HG03095 (cell line): ENCODE results near the gene BCAP29.

ENCODE experiments used
- ATAC-seq: cut with Tn5 transposase; IDR thresholded peaks from one replicate; pipeline ENCODE4 v1.9.1; 2021; ENCODE audit warnings: moderate library complexity; ENCODE audit not compliant: unreplicated experiment

The BCAP29 gene

DNA sequence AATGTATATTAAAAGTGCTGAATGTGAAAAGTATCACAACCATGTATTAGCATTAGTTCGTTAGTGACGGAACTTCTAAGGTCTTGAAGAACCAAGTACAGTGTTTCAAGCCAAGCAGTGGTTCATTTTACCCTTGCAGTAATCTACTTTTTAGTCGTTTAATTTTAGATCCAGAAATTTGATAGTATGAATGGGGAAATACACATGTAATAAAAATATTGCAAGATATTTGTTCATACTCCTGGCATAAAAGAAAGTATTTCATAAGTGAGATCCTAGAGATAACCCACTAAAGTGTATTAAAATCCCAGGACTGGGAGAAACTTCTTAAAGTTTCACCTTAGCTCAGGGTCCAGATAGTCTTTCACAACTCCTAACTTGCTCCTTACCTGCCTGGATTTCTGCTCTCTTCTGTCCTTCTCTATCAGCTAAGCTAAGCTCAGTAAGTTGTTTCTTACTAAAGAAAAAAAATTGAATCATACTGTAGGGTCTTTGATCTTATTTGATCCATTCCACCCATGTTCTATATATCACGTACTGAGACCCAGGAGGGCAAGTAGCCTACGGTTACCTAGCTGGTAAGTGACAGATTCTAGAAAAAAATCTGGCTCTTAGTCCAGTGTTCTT is 1.5 kb downstream of the BCAP29 start:
- ATAC-seq, result no peak

DNA sequence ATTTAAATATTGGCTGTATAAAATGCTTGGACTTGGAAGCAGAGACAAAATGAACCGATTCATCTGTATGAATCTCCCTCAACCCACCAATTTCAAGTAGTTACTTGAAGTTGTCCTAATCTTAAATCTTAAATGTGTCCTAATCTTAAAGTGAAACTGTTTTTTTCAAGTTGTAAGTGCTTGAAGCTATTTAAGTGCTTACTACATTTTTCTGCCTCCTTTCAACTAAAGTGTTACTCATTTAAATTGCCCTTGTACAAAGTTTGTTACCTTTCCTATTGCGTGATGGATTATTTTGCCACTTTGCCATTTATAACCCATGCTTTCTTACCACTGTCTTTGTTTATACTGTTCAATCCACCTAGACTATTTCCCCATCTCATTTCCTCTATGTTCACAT is 2.8 kb downstream of the BCAP29 start:
- no peak for ATAC-seq

DNA sequence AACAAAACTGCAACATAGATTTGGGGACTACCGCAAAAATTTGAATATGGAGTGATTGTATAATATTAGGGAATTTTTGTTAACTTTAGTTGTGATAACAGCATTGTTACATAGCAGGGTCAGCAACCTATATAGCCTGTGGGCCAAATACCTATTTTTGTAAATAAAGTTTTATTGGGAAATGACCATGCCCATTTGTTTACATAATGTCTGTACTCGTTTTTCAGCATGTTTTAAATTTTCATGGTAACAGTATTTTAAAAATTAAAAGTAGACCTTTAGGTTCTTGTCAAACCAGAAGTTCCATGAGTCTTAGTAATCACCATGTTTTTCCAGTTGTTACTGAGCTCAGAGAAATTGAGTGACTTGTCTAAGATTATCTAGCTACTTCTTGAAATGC is 4.7 kb downstream of the BCAP29 start:
- ATAC-seq, result no peak

DNA sequence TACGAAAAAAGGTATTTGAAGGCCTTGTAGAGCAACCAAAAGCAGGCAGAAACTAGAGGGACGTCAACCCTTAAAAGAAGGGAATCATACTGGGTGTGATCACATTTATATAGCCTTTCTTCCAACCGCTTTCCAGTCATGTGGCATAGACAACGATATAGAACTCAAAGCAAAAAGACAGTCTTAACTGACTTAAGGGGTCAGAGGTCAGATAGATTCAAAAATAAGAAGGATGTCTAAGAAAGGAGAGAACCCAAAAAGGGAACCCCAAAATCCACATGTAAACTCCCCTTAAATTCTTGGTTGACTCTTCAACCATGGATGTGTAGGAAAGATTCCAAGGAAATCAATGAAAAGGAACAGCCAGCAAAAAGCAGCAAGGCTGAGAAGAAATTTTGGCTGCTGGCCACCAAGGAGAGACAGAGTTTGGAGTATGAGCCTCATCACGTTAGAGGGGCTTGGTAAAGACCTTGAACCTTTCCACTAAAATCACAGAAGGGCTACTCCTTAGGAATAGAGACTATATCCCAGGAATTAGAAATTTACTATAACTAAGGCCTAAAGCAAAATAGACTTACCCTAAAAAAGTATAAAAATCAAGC is 8.6 kb downstream of the BCAP29 start:
- no peak for ATAC-seq

DNA sequence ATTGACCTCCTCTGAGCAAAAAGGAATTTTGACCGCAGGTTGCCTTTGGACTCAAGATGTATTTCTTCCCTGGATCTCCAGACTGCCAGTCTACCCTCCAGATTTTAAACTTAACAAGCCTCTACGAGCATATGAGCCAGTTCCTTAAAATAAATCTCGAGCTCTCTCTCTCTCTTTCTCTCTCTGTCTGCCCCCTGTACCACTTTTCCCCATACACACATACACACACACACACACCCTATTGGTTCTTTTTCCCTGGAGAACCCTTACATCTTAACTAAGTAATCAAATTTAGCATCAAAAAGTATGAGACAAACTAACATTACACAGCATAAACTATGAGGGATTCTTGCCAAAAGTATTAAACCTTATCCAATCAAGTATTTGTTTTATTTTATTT is 11.4 kb downstream of the BCAP29 start:
- no peak for ATAC-seq

DNA sequence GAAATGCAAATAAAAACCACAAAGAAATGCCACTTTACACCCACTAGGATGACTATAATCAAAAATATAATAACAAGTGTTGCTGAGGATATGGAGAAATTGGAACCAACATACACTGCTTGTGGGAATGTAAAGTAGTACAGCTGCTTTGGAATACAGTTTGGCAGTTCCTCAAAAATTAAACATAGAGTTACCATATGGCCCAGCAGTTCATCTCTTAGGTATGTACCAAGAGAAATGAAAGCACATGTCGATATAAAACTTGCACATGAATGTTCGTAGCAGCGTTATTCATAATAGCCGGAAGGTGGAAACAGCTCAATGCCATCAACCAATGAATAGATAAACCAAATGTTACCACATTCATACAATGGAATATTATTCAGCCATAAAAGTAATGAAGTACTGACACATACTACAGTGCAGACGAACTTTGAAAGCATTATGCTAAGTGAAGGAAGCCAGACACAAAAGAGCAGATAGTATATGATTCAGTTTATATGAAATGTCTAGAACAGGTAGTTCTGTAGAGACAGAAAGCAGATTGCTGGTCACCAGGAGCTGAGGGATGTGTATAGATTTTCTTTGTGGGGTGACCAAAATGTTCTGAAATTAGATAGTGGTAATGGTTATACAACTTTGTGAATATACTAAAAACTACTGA is 12.4 kb downstream of the BCAP29 start:
- ATAC-seq, result no peak

DNA sequence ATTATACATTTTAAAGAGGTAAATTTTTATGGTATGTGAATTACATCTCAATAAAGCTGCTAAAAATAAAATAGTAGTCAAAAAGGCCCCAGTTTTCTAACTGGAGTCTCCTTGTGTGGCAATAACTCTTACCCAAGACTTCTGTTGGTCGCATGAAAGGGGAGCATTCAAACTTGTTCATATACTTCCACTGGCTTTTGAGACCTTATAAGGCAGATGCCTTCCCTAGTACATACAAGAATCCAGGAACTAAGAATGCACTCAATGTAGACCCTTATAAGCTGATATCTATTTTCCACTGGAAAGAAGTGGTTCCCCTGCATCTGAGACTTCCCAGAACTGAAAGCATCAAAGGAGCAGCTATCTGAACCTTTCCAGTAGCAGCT is 13.0 kb downstream of the BCAP29 start:
- no peak for ATAC-seq

DNA sequence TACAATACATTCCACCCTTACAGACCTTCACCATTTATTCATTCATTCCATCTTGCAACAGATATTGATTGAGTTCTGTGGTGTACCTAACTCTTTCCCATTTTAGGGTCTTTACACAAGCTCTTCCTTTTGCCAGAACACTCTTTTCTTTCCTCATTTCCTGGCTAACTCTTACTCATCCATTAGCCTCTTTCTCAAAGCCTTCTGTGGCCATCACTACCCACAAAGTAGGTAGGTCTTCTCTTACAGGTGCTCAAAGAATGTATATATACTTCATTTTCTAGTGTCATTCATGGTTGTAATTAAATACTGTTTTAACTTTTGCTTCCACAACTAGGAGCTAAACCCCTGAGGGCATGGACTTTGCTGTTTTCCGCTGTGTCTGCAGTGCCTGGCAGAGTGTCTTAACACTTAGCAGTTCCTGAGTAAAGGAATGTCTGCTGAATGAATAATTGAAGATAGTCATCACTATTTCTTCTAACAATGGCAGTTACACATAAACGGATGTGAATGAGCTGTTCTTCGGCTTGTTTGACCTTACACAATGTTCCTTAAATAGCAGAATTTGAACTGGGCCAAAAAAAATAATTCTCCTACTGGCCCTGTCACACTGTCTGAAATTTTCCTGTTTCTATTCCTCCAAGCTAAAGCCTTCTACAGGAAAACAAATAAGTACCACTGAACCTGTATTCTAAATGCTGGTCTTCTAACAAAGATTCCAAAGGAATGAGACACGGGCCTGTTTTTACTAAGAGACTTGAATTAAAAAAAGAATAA is 15.1 kb downstream of the BCAP29 start:
- ATAC-seq, result no peak

DNA sequence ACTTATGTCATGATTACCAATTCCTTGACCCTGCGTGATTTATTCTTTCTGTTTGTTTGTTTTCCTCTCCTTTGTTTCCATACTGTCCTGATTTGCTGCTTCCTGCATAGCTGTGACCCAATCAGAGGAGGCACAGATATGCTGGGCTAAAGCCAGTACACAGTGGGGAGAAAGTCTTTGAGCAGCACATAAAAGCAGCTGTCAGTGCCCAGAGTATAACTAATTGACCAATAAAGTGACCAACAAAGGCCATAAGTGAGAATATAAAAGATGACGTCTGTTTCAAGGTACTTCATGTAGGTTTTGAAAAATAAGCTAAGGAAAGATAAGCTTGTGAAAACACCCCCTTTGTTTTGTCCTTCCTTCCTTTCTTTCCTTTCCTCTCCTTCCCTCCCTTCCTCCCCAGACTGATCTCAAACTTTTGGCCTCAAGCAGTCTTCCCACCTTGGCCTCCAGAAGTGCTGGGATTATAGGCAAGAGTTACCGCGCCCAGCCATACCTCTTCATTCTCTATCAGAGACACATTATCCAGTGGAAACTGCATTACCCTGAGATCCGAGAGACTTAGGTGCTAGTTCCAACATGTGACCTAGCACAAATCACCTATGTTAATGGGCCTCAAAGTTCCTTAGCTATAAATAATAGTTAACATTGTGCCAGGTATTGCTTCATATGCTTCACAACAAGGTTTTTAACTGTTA is 17.0 kb downstream of the BCAP29 start:
- no peak for ATAC-seq

DNA sequence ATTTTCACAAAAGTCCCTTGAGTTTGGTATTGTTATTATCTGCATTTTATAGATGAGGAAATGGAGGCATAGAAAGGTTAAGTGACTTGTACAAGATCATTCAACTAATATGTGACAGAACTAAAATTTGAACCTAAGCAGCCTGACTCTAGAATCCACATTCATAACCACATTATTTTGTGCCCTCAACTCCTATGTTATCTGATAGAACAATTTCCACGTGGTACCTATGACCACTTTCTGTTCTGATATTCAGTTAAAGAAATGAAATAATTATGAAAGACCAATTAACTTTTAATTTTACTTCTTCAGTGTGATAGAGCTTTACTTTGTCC is 17.5 kb downstream of the BCAP29 start:
- no peak for ATAC-seq

DNA sequence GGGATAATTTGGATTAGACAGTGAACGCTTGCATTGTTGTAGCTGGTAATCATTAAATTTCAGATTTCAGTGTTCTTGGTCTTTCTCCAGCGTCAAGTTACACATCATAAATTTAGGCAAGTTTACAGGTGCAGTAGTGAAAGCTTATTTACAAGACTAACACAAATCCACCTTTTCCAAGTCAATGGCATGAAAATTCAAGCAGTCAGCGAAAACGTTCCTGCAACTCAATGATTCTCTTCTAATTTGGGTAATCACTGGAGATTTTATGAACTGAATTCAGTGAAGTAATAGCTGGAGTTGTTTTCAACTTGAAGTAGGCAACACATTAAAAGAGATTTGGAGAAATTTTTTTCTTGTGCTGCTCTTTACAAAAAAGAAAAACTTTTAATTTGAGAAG is 17.9 kb downstream of the BCAP29 start:
- no peak for ATAC-seq

DNA sequence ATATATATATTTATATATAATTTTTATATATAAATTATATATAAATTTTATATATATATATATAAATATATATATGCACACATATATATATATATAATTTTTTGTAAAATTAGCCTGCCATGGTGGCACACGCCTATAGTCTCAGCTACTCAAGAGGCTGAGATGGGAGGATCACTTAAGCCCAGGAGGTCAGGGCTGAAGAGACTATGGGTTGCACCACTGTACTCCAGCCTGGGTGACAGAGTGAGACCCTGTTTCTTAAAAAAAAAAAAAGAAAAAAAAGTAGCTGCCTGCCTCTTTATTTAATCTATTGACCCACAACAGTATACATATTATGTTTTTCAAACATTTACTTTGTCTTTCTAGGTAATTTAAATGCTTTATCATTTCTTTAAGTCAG is 19.2 kb downstream of the BCAP29 start:
- ATAC-seq, result no peak

DNA sequence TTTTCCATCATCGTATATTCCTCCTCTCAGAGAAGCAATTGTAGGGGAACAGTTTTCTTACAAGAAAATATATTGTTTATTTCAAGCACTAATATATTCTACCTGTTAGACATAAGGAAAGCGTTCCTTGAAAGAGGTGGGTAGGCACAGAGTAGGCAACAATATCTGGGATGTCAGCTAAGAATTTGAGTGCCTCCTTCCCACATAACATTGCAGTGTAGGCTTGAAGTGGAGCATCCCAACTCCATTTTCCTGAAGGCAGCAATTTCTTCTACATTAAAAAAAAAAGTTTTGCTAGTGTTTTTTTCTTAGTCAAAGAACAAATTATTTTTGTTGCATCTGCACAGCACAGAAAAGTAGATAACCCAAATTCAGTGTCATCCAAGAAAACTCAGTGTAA is 20.8 kb downstream of the BCAP29 start:
- no peak for ATAC-seq

DNA sequence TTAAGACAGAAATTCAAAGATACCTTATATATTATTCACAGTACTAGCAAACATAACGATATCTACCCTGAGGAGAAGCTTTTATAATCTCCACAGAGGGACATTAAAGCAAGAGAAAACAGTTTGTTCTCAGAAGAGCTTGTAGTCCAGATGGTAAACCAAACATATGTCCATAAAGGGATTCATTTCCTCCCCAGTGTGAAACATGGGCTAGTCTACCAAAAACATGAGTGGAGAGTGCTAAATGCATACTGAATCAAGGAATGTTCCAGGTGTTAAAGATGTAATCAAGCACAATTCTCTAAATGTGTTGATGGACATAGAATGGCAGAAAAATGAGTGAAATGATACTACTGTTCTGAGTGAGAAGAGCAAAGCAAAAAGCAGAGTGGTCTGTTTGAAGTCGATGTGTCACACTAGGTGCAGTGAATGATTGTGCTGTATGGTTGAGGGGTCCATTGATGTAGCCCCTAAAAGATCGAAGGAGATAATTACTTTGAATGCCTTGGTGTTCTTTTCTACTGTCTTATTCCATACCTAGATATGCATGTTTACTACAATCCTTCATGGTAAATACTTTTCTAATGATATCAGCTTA is 25.3 kb downstream of the BCAP29 start:
- no peak for ATAC-seq

DNA sequence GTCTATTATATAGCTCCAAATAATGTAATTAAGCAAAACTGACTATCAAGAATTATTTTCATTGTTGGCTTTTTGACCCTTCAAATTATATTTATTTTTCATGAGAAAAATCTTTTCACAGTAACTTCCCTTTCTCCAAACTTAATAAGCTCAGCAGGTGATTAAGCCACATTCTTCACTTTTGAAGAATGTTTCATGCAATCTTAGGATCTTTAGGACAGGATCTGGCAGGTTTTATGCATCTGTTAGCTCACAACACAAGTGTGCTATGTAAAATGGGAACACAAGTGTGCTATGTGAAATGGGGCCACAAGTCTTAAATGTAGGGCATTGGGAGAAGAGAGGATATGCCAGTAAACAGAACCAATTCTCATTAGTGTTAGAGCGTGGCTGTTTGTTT is 26.3 kb downstream of the BCAP29 start:
- ATAC-seq, result no peak

DNA sequence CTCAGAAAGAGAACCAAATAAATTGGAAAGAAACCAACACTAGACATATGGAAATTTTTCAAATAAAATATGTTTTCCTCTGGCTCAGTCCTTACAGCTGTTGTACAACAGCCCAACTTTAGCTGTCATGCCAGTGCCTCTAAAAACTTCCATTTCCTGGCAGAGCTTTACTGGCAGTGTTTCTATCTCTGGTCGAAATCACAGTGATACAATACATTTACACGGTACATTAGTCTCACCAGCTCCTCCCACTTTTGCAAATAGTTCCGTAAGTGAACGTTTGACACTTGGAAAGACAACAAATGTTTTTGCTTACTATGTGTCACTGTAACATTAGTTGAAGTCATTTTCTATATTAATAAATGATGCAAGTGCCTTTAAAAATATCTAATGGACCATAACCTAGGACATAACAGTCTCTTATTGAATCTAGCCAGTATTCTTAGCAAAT is 29.8 kb downstream of the BCAP29 start:
- no peak for ATAC-seq

DNA sequence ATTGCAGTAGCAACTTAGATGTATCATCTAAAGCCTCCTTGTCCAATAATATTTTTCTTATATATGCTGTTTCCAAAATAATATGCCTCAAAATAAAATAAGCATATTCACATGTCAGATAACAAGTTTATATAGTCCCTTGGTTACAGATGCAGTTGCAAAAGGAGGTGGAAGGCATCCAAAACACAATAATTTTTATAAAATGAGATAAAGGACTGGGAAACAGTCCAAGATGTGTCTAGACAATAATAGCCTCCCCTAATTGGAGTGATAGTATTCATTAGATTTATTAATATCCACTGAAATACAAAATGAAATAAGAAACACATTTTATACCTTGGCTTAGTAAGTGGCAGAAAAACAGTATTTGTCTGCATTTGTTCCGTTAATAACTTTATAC is 30.3 kb downstream of the BCAP29 start:
- no peak for ATAC-seq

DNA sequence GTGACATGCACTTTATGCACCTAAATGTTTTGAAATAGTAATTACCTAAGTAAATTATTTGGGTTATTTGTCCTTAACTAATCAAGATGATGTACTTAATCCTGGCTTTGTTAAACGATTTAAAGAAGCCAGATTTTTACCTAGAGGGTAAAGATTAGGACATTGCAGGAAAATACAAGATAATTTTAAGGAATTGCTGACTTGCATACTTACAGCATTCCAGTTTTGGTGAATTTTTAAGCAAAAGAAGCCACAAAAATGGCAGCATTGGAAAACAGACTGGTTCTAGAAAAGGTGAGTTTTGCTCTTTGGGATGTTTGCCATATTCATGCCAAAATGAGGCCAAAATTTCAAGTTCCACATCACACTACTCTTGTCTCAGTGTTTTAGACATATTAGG is 33.4 kb downstream of the BCAP29 start:
- ATAC-seq, result no peak

DNA sequence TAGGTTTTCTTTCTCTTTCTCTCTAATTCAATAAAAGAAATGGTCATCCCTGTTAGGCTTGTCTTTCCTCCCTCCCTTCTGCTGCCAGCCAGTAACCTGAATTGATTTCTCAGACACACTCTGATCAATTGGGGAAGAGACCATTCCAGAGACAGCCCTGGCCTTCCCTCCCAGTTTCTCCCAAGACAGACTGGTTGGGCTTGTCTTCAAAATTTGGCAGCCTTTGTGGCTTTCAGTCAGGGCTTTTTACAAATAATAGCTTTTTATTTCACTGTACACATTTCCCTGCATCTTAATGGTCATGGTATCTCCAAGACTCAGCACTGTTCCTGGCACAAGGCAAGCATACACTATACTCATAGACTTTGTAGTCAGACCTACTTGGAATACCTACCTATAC is 33.9 kb downstream of the BCAP29 start:
- no peak for ATAC-seq

DNA sequence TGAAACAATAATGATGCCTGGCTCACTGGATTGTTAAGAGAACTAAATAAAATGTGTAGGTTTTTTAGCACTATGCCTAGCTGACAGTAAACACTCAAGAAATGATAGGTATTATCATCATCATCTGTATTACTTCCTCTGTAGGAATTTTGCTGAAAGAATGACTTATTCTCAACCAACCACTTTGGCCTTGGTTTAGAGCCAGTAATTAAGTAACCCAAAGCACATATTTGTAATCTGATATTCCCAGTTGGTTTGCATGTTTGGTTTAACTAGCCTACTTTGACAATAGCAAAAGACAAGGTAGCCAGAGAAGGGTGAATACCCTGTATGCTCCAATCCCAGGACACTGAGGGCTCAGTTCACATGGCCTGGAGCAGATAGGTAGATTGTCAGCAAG is 34.4 kb downstream of the BCAP29 start:
- ATAC-seq, result no peak
